ENCODE data around the gene LMF2.

The LMF2 gene

GRCh38 chr22:50522208-50522805, 14.8 kb upstream of the LMF2 start:
- TF ChIP-seq GATA2 (IDR thresholded peaks at IDR 0.05; ENCODE audit: low read depth, low read length) (no peak), GATA3 (IDR thresholded peaks at IDR 0.05; ENCODE audit: low read depth, low read length) (no peak)

GRCh38 chr22:50521710-50522109, 14.2 kb upstream of the LMF2 start:
- TF ChIP-seq GATA3 (IDR thresholded peaks at IDR 0.05; ENCODE audit: low read depth, low read length) (no peak), GATA2 (IDR thresholded peaks at IDR 0.05; ENCODE audit: low read depth, low read length) (no peak)

GRCh38 chr22:50520826-50521453, 13.4 kb upstream of the LMF2 start:
- TF ChIP-seq GATA3 (IDR thresholded peaks at IDR 0.05; ENCODE audit: low read depth, low read length) (no peak), GATA2 (IDR thresholded peaks at IDR 0.05; ENCODE audit: low read depth, low read length) (no peak)

- TF ChIP-seq GATA2 (IDR thresholded peaks at IDR 0.05; ENCODE audit: low read depth, low read length) = no peak
- TF ChIP-seq GATA3 (IDR thresholded peaks at IDR 0.05; ENCODE audit: low read depth, low read length) = no peak
Measured at GRCh38 chr22:50519151-50519550, 11.6 kb upstream of the LMF2 start.

- no peak for TF ChIP-seq GATA2 (IDR thresholded peaks at IDR 0.05; ENCODE audit: low read depth, low read length)
- TF ChIP-seq GATA3 (IDR thresholded peaks at IDR 0.05; ENCODE audit: low read depth, low read length) = no peak
Measured at GRCh38 chr22:50518606-50519005, 11.1 kb upstream of the LMF2 start.

- TF ChIP-seq GATA3 (IDR thresholded peaks at IDR 0.05; ENCODE audit: low read depth, low read length) (no peak), GATA2 (IDR thresholded peaks at IDR 0.05; ENCODE audit: low read depth, low read length) (no peak)
Measured at GRCh38 chr22:50517495-50518260, 10.2 kb upstream of the LMF2 start.

- TF ChIP-seq GATA3 (IDR thresholded peaks at IDR 0.05; ENCODE audit: low read depth, low read length) (no peak), GATA2 (IDR thresholded peaks at IDR 0.05; ENCODE audit: low read depth, low read length) (no peak)
Measured at GRCh38 chr22:50516891-50517290, 9.4 kb upstream of the LMF2 start.

- TF ChIP-seq GATA2 (IDR thresholded peaks at IDR 0.05; ENCODE audit: low read depth, low read length) (no peak), GATA3 (IDR thresholded peaks at IDR 0.05; ENCODE audit: low read depth, low read length) (no peak)
Measured at GRCh38 chr22:50516068-50516467, 8.6 kb upstream of the LMF2 start.

GRCh38 chr22:50513175-50513574, 5.7 kb upstream of the LMF2 start:
- TF ChIP-seq GATA2 (IDR thresholded peaks at IDR 0.05; ENCODE audit: low read depth, low read length) (no peak), GATA3 (IDR thresholded peaks at IDR 0.05; ENCODE audit: low read depth, low read length) (no peak)

- TF ChIP-seq GATA2 (IDR thresholded peaks at IDR 0.05; ENCODE audit: low read depth, low read length) (no peak), GATA3 (IDR thresholded peaks at IDR 0.05; ENCODE audit: low read depth, low read length) (no peak)
Measured at GRCh38 chr22:50508897-50509296, 1.4 kb upstream of the LMF2 start.

- TF ChIP-seq GATA2 (IDR thresholded peaks at IDR 0.05; ENCODE audit: low read depth, low read length) = no peak
- no peak for TF ChIP-seq GATA3 (IDR thresholded peaks at IDR 0.05; ENCODE audit: low read depth, low read length)
Measured at GRCh38 chr22:50507991-50508884, 736 bp upstream of the LMF2 start, which contains the start of gene NCAPH2. Gene NCAPH2, plus strand, starts transcription at chr22:50508224. Its CDS starts 114 bp downstream, at chr22:50508338.

GRCh38 chr22:50506611-50507420, 686 bp downstream of the LMF2 start:
- TF ChIP-seq GATA2 (IDR thresholded peaks at IDR 0.05; ENCODE audit: low read depth, low read length) (no peak), GATA3 (IDR thresholded peaks at IDR 0.05; ENCODE audit: low read depth, low read length) (no peak)
